Stimulated activated CD8-positive, alpha-beta memory T cell treated with anti-CD3 and anti-CD28 coated beads, Interleukin-4, amount 100 ng/mL, for 4 hours (primary cell): ENCODE measurements around the gene BOK.

ENCODE experiments used
- DNase-seq, 2 donors: peaks; one replicate each; pipeline ENCODE4 v3.0.0-alpha.2; 2020; ENCODE audit warnings: low read depth in 2 of 2, low spot score in 1 of 2

BOK gene

DNA sequence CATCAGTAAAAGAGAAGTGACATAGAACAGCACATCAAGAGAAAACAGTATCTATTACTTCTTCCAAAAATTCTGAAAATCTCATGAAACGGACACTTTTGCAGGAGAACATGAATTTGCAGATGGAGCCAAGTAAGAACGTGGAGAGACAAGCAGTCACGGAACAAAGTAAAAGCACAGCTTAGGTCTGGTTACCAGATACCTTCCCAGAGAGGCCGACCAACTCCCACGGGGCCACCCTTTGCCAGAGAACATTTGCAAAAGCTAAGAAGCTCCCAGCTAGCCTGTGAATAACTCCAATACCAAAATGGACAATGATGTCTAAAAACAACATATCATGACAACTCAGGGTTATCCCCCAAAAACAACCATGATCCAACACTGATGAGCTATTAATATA, 39.5 kb downstream of the BOK start:
- no peak for DNase-seq

DNA sequence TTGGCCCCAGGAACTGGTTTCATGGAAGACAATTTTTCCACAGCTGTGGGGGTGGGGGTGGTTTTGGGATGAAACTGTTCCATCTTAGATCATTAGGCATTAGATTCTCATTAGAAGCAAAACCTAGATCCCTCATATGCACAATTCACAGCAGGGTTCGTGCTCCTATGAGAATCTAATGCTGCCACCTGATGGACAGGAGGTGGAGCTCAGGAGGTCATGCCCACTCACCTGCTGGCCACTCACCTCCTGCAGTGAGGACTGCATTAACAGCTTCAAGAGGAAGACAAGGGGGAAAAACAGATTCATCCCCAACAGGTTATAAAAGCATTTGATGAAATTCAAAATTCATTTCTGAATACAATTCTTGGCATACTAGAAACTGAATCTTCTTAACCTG, 39.9 kb downstream of the BOK start:
- DNase-seq = no peak

GRCh38 chr2:241599615-241600014, 41.1 kb downstream of the BOK start:
- no peak for DNase-seq

GRCh38 chr2:241601841-241602240, 43.3 kb downstream of the BOK start:
- DNase-seq = no peak

DNA sequence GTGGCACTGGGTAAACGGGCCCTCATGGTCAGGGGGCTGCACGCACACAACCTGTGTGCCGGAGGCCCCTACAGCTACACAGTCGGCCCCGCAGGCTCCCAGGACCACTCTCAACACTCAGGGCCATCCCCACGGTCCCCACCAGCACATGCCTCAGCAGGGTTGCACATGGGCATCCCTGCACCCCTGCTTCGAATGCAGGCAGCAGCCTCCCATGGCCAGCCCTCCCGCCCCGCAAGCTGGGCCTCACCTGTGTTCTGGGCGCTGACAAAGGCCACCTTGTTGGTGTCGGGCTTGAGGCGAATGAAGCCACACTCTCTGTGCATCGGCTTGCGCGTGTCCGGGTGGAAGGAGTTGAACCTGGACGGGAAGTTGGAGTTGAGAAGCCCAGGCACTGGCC, 44.2 kb downstream of the BOK start:
- no peak for DNase-seq

GRCh38 chr2:241603686-241604085, 45.1 kb downstream of the BOK start:
- no peak for DNase-seq

DNA sequence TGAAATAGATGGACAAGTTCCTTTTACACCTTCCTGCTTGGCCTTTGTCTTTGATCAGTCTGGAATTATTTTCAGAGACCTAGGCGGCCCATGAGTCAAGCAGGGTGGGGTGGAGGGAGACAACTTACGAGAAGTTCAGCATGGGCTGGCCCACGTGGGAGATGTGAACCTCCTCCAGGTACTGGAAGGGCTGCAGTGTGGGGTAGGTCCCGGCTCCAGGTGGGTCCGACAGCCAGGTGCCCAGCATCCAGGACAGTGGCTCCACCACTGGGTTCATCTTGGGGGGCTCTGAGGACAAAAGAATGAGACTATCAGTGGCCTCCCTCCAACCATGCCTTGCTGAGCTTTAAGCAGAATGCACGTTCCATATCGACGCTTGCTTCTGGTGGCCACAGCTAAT, 47.6 kb downstream of the BOK start:
- no peak for DNase-seq

GRCh38 chr2:241607162-241607885, 48.8 kb downstream of the BOK start:
- no peak for DNase-seq

DNA sequence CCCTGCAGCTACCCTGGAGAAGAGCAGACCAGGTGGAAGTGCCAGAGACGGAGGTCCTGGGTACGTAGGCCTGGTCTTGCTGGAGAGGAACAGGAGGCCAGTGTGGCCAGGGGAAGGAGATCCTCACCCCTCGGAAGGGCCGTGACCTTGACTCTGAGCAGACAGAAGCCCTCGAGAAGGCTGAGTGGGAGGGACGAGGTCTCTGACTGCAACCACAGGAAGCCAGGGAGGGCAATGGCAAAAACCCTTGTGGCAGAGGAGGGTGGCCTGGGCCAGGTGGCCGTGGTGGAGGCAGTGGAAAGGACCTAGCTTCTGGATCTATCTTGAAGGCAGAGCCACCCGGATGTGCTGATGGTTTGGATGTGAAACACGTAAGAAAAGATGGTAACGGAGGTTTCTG, 50.3 kb downstream of the BOK start:
- DNase-seq = no peak

DNA sequence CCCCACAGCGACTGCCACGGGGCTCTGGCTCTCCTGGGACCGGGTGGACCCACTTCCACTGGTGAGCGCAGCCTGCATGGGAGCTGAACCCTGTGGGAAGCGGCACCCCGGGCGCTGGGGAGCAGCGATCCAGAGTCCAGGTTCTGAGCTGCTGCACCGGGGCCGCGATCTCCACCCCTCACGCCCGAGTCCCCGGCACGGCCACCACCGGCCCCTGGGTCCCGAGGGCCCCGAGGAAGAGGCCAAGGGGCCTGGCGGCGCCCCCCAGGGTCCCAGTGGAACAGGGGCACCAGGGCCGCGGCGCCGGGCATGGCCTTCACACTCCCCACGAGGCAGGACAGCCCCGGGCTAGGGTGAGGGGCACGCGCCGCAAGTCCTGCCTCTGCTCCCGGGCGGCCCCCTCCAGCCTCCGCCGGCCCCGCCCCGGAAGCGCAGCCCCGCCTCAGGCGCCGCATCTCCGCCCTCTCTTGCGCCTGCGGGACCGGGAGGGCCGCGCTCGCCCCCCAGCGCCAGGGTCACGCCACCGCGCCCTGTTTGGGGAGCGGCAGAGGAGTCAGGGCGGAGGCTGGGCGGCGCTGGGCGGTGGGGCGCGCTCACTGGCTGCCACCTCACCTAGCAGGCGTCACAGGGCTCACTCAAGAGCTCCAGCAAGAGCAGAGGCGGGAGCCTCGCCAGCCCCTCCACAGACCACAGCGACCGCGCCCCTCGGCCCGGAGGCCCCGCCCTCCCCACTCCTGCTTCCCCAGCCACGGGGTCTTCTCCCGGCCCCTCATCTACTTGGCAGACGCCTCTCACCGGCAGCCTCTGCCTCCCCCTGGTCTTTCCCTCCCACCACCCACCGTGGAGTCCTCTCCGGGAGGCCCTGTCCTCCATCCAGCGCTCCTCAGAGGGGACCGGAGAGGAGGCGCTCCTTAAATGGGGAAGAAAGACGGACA, 51.6 kb downstream of the BOK start:
- peak; percentile 76 to 84 for DNase-seq

DNA sequence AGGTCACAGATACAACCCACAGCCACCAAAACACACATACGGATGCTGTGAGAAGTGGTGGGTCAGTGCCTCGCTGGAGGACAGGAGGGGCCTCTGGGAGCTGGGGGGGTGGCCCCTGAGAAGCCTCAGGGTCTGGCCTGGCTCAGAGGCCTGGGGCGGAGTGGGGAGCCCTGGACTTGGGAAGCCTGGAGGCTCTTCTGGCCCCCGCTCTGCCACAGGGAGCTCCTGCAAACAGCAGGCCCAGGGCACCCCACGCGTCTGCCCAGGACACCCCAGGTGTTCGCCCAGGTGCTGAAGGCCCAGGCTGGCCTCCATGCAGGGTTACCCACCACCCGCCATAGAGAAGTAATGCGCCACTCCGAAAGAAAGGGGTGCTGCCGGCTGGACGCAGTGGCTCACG, 52.5 kb downstream of the BOK start:
- DNase-seq = no peak

GRCh38 chr2:241612156-241613016, 53.8 kb downstream of the BOK start:
- DNase-seq = no peak

- no peak for DNase-seq
Measured at GRCh38 chr2:241613017-241613780, 54.7 kb downstream of the BOK start.

GRCh38 chr2:241615041-241615440, 56.5 kb downstream of the BOK start:
- DNase-seq = no peak

DNA sequence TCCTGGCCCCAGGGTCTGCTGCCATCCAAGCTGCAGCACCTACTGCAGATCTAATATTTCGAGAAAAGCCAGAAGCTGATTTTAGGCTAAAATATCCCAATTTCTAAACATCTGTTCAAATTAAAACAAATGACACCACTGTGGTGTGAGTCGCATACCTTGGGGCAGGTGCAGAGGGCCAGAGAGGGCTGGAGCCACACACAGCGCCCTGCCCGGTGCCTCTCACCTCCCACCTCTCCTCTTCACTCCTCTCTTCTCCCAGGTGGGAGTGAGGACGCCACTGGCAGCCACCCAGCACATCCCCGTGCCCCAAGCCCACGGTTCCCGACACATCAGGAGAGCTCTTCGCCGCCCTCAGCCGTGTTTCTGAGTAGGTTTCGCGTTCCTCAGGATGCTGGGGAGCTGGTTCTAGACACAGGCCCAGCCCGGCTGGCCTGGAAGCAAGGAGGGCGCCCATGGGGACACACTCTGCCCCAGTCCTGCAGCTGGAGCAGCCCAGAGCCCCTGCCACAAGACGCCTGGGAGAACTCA, 57.0 kb downstream of the BOK start:
- no peak for DNase-seq

DNA sequence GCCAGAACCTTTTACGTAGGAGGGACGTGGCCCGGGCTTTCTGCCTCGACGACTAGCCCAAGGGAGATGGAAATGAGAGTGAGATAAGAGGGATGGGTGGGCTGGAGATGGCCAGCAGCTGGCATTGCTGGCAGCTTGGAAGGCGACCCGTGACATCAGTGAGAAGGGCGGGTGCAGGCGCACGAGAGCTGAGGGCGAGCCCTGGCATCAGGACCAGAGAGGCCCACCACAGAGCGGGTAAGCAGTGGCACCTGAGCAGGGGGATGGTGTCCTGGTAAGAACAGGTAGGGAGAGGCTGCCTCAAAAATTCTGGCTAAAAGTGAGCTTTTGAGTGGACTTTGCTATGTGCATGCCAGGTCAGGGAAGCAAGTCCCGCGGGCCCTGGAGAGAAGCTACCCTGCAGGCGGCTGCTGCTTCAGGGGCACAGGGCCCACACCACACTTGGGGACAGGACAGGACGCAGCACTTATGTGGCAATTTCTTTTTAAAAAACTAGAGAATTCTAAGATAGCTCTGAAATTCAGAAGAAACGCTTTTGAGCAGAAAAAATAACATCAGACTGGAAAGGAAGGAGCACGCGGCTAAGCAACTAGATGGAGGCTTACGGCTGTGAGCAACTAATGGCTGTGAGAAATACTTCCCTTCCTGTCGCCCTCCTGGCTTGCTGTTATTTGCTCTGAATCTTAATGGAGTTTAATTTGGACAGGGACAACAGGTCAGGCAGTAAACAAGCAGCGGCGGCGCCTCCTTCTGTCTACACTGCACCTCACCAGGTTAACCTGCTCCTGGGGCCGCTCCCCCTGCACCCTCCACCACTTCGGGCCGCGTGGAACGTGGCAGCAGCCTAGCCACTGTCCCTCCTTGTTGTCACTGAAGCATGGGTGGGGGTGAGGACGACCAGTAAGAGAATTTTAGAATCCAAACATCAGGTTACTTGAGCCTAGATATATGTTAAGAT, 57.9 kb downstream of the BOK start:
- DNase-seq = no peak

DNA sequence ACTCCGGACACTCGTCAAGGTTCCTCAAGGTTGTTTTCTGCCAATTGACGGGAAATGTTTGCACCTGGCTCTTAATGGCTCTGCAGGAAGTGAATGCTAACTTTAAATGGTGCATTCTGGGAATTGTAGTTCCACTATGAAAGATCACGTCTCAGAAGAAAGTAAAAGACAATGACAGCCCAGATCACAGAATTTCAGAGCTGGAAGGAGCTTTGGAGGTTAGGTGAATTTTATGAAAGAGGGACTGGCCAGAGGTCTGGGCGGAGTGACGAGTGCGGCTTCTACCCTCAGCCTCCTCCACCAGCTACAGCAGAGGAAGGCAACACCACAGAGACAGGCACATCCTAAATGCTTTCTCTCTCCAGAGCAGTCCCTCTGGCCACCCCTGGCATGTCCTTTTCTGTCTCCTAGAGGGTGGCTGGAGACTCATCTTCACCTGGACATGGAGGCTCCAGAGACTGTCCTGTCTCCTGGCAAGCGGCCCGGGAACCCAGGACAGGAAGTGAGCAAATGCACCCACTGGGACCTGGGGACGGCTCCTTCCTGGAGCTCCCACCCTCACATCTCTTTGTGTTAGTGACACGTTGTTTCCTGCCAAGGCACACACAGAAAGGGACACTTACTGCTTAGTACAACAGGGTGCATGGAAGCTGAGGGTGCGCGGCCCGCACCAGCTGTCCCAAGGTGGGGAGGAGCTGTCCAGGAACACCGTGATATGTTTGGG, 59.0 kb downstream of the BOK start:
- DNase-seq = no peak

DNA sequence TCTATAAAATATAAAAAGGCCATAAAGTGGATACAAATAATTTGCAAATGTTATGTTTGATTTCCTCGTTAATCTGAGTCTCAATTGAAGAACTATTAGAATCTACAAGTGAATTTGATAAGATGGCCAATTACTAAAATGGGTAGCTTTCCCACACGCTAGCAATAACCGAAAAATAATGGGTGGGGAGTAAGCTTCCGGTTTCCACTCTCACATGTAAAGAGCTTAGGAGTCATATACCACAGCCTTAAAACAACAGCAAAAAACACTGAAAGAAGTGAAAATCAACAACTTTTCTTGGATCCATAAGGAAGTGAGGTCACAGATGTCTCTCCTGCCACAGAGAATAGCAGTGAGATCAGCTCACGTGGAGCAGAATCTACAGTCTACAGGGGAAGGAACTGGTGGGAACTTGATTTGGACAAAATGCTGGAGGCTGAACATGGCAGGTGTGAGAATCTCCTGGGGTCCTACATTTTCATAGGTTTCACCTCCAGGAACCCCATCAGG, 59.8 kb downstream of the BOK start:
- DNase-seq = no peak

- no peak for DNase-seq
Measured at GRCh38 chr2:241618829-241619228, 60.3 kb downstream of the BOK start.
